Panc1 (cell line): ENCODE data around the gene FTSJ1. TPM values are rescaled to one million over a fixed set of nuclear protein-coding genes. Genes with fewer than 3 reads are reported as not detected.

Experiments used
- ATAC-seq: fragments of 200-7000 bp; cut with Tn5 transposase; 2 replicates; pipeline ENCODE4 v1.9.1; 2020; ENCODE audit warnings: mild to moderate bottlenecking, moderate library complexity
- BruUV-seq: library from RNA; stranded (reverse); fragments of 400-500 nt; replicated peaks from 2 replicates; lab custom pipeline; 2021; lab: Mats Ljungman, UMichigan
- CTCF ChIA-PET: fragments of 300-600 bp; sonication (Branson Sonifier 250); formaldehyde crosslinking; loops from one replicate; lab custom pipeline; 2022; ENCODE audit warnings: antibody characterized with exemption; lab: Charles Lee
- POLR2A ChIA-PET: fragments of 300-600 bp; sonication (Branson Sonifier 250); formaldehyde crosslinking; loops from one replicate; lab custom pipeline; 2022; ENCODE audit warnings: antibody characterized with exemption; lab: Charles Lee
- DNase-seq: peaks from one replicate; pipeline ENCODE4 v3.0.0-alpha.2; 2010; ENCODE audit warnings: low read depth, low spot score
- H3K27ac ChIP-seq: 2 replicates; pipeline ENCODE4 v1.5.1; 2011; ENCODE audit warnings: mild to moderate bottlenecking, low read length, inconsistent platforms
- H3K27me3 ChIP-seq: fragments of 200-500 bp; sonication (Bioruptor generic); 2 replicates; pipeline ENCODE4 v1.6.0; 2014; ENCODE audit warnings: low read length, inconsistent platforms; ENCODE audit not compliant: control insufficient read depth, insufficient read depth
- H3K36me3 ChIP-seq: fragments of 200-500 bp; sonication (Bioruptor generic); 2 replicates; pipeline ENCODE4 v1.5.1; 2014; ENCODE audit warnings: inconsistent platforms, mild to moderate bottlenecking, low read length, moderate library complexity; ENCODE audit not compliant: control insufficient read depth, insufficient read depth
- H3K4me1 ChIP-seq: 2 replicates; pipeline ENCODE4 v1.5.1; 2011; ENCODE audit warnings: inconsistent platforms, mild to moderate bottlenecking, low read length, moderate library complexity; ENCODE audit not compliant: control insufficient read depth, insufficient read depth
- H3K4me3 ChIP-seq, 2 experiments: 2 replicates each; pipeline ENCODE4 v1.5.1; 2011 to 2012; ENCODE audit warnings: low read depth in 2 of 2, low read length in 2 of 2, mild to moderate bottlenecking in 2 of 2, inconsistent platforms in 1 of 2, moderate library complexity in 1 of 2
- H3K9me3 ChIP-seq: fragments of 200-500 bp; sonication (Bioruptor generic); 2 replicates; pipeline ENCODE4 v1.5.1; 2014; ENCODE audit warnings: low read depth, mild to moderate bottlenecking, inconsistent platforms, low read length, moderate library complexity; ENCODE audit not compliant: control insufficient read depth, insufficient read depth
- POLR2AphosphoS5 ChIP-seq: IDR thresholded peaks from 2 replicates; pipeline ENCODE4 v1.6.1; 2012; ENCODE audit warnings: mild to moderate bottlenecking, low read depth, low read length, moderate library complexity
- REST ChIP-seq, 2 experiments: IDR thresholded peaks; 2 replicates each; pipeline ENCODE4 v1.6.1; 2011 to 2012; ENCODE audit warnings: low read depth in 2 of 2, control low read depth in 1 of 2, low read length in 1 of 2, mild to moderate bottlenecking in 1 of 2, moderate library complexity in 1 of 2; ENCODE audit not compliant: insufficient read depth in 1 of 2
- SIN3A ChIP-seq: IDR thresholded peaks from 2 replicates; pipeline ENCODE4 v1.6.1; 2012; ENCODE audit warnings: low read depth, mild to moderate bottlenecking, low read length, moderate library complexity, borderline replicate concordance; ENCODE audit not compliant: insufficient read depth
- TCF7L2 ChIP-seq: IDR thresholded peaks from 2 replicates; pipeline ENCODE4 v1.6.1; 2011; ENCODE audit warnings: mild to moderate bottlenecking, low read depth, low read length, inconsistent platforms
- in situ Hi-C: cut with HindIII; loops from 2 replicates; pipeline ENCODE4 v1.10.0; 2016; ENCODE audit warnings: low sequenced_read_pairs, low pct_unique_long_range_greater_than_20kb
- intact Hi-C: fragments of 100-400 bp; cut with micrococcal nuclease; formaldehyde crosslinking; loops from one replicate; pipeline ENCODE4 v1.10.0; 2022; ENCODE audit not compliant: unreplicated experiment
- total RNA-seq: library from RNA; stranded (reverse); gene quantifications from one replicate; pipeline ENCODE4 v1.2.1, GENCODE V29; 2021; ENCODE audit not compliant: unreplicated experiment
- TF ChIP-seq, protein P1 (sequence below): fragments of 450-650 bp; IDR thresholded peaks from 2 replicates; pipeline ENCODE4 v1.5.1; 2017; ENCODE audit warnings: mild to moderate bottlenecking

Gene FTSJ1
- total RNA-seq, 1 experiment from 2014 or later: 43.1 TPM

DNA sequence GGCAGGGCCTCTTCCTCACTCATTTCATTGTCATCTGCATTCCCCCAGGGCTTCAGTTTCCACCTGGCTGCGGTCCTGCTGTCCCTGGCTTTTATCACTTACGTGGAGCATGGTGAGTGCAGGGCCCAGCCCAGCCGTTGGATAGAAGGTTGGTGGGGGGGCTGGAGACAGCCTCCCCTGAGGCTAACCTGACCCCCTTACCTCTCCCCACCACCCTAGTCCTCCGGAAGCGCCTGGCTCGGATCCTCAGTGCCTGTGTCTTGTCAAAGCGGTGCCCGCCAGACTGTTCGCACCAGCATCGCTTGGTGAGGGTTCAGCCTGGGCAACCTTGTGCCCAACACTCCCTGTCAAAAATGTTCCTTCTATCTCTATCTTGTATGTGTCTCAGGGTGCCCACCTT, 39.8 kb downstream of the FTSJ1 start:
- TF ChIP-seq SIN3A (no peak), TCF7L2 (no peak), POLR2AphosphoS5 (no peak), REST (IDR thresholded peaks at IDR 0.05; ENCODE audit: insufficient read depth in 1 of 2, low read depth in 2 of 2, low read length in 1 of 2) (no peak)
- TF ChIP-seq, protein P1, sequence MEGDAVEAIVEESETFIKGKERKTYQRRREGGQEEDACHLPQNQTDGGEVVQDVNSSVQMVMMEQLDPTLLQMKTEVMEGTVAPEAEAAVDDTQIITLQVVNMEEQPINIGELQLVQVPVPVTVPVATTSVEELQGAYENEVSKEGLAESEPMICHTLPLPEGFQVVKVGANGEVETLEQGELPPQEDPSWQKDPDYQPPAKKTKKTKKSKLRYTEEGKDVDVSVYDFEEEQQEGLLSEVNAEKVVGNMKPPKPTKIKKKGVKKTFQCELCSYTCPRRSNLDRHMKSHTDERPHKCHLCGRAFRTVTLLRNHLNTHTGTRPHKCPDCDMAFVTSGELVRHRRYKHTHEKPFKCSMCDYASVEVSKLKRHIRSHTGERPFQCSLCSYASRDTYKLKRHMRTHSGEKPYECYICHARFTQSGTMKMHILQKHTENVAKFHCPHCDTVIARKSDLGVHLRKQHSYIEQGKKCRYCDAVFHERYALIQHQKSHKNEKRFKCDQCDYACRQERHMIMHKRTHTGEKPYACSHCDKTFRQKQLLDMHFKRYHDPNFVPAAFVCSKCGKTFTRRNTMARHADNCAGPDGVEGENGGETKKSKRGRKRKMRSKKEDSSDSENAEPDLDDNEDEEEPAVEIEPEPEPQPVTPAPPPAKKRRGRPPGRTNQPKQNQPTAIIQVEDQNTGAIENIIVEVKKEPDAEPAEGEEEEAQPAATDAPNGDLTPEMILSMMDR: no peak

DNA sequence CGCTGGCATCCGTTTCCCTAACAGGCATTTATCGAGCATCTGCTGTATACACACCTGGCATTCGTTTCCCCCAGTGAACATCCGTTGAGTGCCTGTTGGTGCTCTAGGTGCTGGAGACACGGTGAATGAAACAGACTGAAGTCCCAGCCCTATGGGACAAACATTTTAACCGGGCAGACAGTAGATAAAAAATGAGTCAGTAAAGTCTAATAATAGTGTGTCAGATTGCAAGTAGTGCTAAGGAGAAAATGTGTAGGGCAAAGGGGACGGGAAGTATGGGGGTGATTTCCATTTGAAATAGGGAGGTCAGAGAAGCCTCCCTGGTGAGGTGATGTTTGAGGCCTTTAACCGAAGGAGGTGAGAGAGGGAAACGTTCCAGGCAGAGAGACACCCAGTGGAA, 40.3 kb downstream of the FTSJ1 start:
- H3K4me3 ChIP-seq: no peak overlapping the region
- in situ Hi-C loops: no loop called here
- DNase-seq (no peak), ATAC-seq (no peak)
- TF ChIP-seq TCF7L2: no peak
- no peak for TF ChIP-seq REST (IDR thresholded peaks at IDR 0.05; ENCODE audit: insufficient read depth in 1 of 2, low read depth in 2 of 2, low read length in 1 of 2)
- TF ChIP-seq, protein P1: no peak
- no peak for TF ChIP-seq POLR2AphosphoS5
- TF ChIP-seq SIN3A: no peak
- H3K27ac ChIP-seq: no peak overlapping the region
- ChIA-PET CTCF (no interaction called here), POLR2A (no interaction called here)
- no peaks in the 10 kb centered on the region for H3K36me3 ChIP-seq
- no peaks in the 10 kb centered on the region for H3K9me3 ChIP-seq
- no TSS peak for BruUV-seq
- H3K27me3 ChIP-seq: no peaks in the 10 kb centered on the region
- intact Hi-C loops: no loop called here
- no peaks in the 10 kb centered on the region for H3K4me1 ChIP-seq

More for the DNA sequence above, 39.8 kb downstream of the FTSJ1 start:
- Histone ChIP-seq H3K27ac (no peak overlapping the region), H3K36me3 (no peaks in the 10 kb centered on the region), H3K4me1 (no peaks in the 10 kb centered on the region), H3K9me3 (no peaks in the 10 kb centered on the region), H3K27me3 (no peaks in the 10 kb centered on the region), H3K4me3 (no peak overlapping the region)
- intact Hi-C loops: no loop called here
- BruUV-seq: no TSS peak
- ChIA-PET POLR2A (no interaction called here), CTCF (no interaction called here)
- in situ Hi-C loops: no loop called here
- DNase-seq: no peak
- no peak for ATAC-seq
